Trophoblast cell (in vitro differentiated cells and primary cell): Measurements from ENCODE around the gene MAP2K6.

Source experiments
- DNase-seq, 2 donors: peaks; one replicate each; pipeline ENCODE4 v3.0.0-alpha.2; 2016
- H2AFZ ChIP-seq: 2 replicates; pipeline ENCODE4 v1.6.1; 2013; ENCODE audit warnings: low read length, moderate library complexity, mild to moderate bottlenecking; ENCODE audit not compliant: insufficient read depth, poor library complexity
- H2AK5ac ChIP-seq: 2 replicates; pipeline ENCODE4 v1.6.1; 2013; ENCODE audit warnings: mild to moderate bottlenecking, low read length
- H2BK120ac ChIP-seq: 2 replicates; pipeline ENCODE4 v1.6.1; 2013; ENCODE audit warnings: low read length, mild to moderate bottlenecking, moderate library complexity; ENCODE audit not compliant: insufficient read depth, poor library complexity
- H2BK12ac ChIP-seq: 2 replicates; pipeline ENCODE4 v1.6.1; 2013; ENCODE audit warnings: mild to moderate bottlenecking, low read length, moderate library complexity
- H2BK5ac ChIP-seq: 2 replicates; pipeline ENCODE4 v1.6.1; 2013; ENCODE audit warnings: low read length, low read depth, moderate library complexity, mild to moderate bottlenecking; ENCODE audit not compliant: poor library complexity
- H3K14ac ChIP-seq: 2 replicates; pipeline ENCODE4 v1.6.1; 2013; ENCODE audit warnings: mild to moderate bottlenecking, low read length
- H3K18ac ChIP-seq: 2 replicates; pipeline ENCODE4 v1.6.1; 2013; ENCODE audit warnings: mild to moderate bottlenecking, low read length
- H3K23ac ChIP-seq: 2 replicates; pipeline ENCODE4 v1.6.1; 2013; ENCODE audit warnings: low read length
- H3K27ac ChIP-seq: 2 replicates; pipeline ENCODE4 v1.5.1; 2013; ENCODE audit warnings: low read depth, mild to moderate bottlenecking, inconsistent platforms, low read length, moderate library complexity
- H3K27me3 ChIP-seq: 2 replicates; pipeline ENCODE4 v1.6.1; 2013; ENCODE audit warnings: inconsistent platforms, mild to moderate bottlenecking, low read length, moderate library complexity; ENCODE audit not compliant: insufficient read depth
- H3K36me3 ChIP-seq, 2 experiments: 1 replicate in 1 of 2; 2 replicates in 1 of 2; pipeline ENCODE4 v1.6.1; 2013; ENCODE audit warnings: low read length in 2 of 2, mild to moderate bottlenecking in 2 of 2, moderate library complexity in 1 of 2; ENCODE audit not compliant: insufficient read depth in 2 of 2, control insufficient read depth in 1 of 2
- H3K4ac ChIP-seq: 2 replicates; pipeline ENCODE4 v1.6.1; 2013; ENCODE audit warnings: low read depth, mild to moderate bottlenecking, low read length, moderate library complexity
- H3K4me1 ChIP-seq, 2 experiments: 1 replicate in 1 of 2; 2 replicates in 1 of 2; pipeline ENCODE4 v1.6.1; 2013; ENCODE audit warnings: low read length in 2 of 2, mild to moderate bottlenecking in 2 of 2, moderate library complexity in 1 of 2; ENCODE audit not compliant: insufficient read depth in 2 of 2, control insufficient read depth in 1 of 2
- H3K4me2 ChIP-seq: 2 replicates; pipeline ENCODE4 v1.6.1; 2013; ENCODE audit warnings: inconsistent platforms, mild to moderate bottlenecking, low read length, moderate library complexity
- H3K4me3 ChIP-seq: 2 replicates; pipeline ENCODE4 v1.5.1; 2013; ENCODE audit warnings: mild to moderate bottlenecking, low read depth, low read length, inconsistent platforms
- H3K79me1 ChIP-seq: one replicate; pipeline ENCODE4 v1.6.1; 2013; ENCODE audit warnings: low read length
- H3K79me2 ChIP-seq: 2 replicates; pipeline ENCODE4 v1.6.1; 2013; ENCODE audit warnings: low read length, mild to moderate bottlenecking; ENCODE audit not compliant: control insufficient read depth, insufficient read depth, poor library complexity
- H3K9ac ChIP-seq: 2 replicates; pipeline ENCODE4 v1.6.1; 2013; ENCODE audit warnings: mild to moderate bottlenecking, low read length
- H3K9me3 ChIP-seq: 2 replicates; pipeline ENCODE4 v1.6.1; 2013; ENCODE audit warnings: low read depth, mild to moderate bottlenecking, control low read depth, inconsistent platforms, low read length; ENCODE audit not compliant: insufficient read depth
- H4K12ac ChIP-seq: 2 replicates; pipeline ENCODE4 v1.6.1; 2013; ENCODE audit warnings: low read depth, mild to moderate bottlenecking, low read length, moderate library complexity
- H4K8ac ChIP-seq: 2 replicates; pipeline ENCODE4 v1.6.1; 2013; ENCODE audit warnings: low read depth, mild to moderate bottlenecking, low read length, moderate library complexity
- H4K91ac ChIP-seq: one replicate; pipeline ENCODE4 v1.6.1; 2013; ENCODE audit warnings: low read depth, mild to moderate bottlenecking, low read length, moderate library complexity
- WGBS: extraction: QIAGEN DNeasy Blood & Tissue Kit; methylation state at CpG from one replicate; pipeline ENCODE4 v1.1.7; 2013; ENCODE audit warnings: missing lambda C conversion rate; ENCODE audit not compliant: insufficient read length, insufficient coverage; ENCODE audit errors: extremely low coverage; 5-methylcytosine and 5-hydroxymethylcytosine counted together

The MAP2K6 gene

DNA sequence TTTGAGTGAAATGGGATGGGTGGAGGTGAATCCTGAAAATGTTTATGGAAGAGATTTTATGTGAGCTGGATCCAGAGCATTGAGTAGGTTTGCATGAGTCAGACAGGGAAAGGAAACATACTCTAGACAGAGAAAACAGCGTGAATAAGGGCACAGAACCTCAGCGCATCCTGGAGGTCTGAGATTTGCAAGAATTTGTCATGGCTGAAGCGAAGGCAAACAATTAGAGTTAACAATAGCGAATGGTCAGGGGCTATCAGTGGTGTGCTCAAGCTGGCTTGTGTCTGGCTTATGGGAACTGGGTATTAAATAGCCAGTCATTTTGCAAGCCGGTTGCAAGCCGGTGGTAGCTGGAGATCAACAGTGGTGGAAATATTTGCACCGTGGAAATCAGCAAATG is 36.4 kb downstream of the MAP2K6 start:
- no CpG with 5 or more reads among the region's 7 CpGs for WGBS
- Histone ChIP-seq H3K79me2 (no peaks in the 10 kb centered on the region), H3K36me3 (no peaks in the 10 kb centered on the region), H3K4me2 (no peak overlapping the region), H3K23ac (no peak overlapping the region), H3K14ac (no peak overlapping the region), H3K18ac (no peak overlapping the region), H2AFZ (no peak overlapping the region), H4K91ac (no peak overlapping the region), H4K12ac (no peak overlapping the region), H3K4ac (no peak overlapping the region), H2BK120ac (no peak overlapping the region), H3K27me3 (no peaks in the 10 kb centered on the region), H2AK5ac (no peak overlapping the region), H3K4me3 (no peak overlapping the region), H3K4me1 (peaks cover 7 to 14% of the 10 kb centered on the region in 2 experiments), H2BK5ac (no peak overlapping the region), H4K8ac (no peak overlapping the region), H2BK12ac (no peak overlapping the region), H3K9ac (no peak overlapping the region), H3K79me1 (no peaks in the 10 kb centered on the region), H3K9me3 (no peaks in the 10 kb centered on the region), H3K27ac (no peak overlapping the region)
- no peak for DNase-seq

DNA sequence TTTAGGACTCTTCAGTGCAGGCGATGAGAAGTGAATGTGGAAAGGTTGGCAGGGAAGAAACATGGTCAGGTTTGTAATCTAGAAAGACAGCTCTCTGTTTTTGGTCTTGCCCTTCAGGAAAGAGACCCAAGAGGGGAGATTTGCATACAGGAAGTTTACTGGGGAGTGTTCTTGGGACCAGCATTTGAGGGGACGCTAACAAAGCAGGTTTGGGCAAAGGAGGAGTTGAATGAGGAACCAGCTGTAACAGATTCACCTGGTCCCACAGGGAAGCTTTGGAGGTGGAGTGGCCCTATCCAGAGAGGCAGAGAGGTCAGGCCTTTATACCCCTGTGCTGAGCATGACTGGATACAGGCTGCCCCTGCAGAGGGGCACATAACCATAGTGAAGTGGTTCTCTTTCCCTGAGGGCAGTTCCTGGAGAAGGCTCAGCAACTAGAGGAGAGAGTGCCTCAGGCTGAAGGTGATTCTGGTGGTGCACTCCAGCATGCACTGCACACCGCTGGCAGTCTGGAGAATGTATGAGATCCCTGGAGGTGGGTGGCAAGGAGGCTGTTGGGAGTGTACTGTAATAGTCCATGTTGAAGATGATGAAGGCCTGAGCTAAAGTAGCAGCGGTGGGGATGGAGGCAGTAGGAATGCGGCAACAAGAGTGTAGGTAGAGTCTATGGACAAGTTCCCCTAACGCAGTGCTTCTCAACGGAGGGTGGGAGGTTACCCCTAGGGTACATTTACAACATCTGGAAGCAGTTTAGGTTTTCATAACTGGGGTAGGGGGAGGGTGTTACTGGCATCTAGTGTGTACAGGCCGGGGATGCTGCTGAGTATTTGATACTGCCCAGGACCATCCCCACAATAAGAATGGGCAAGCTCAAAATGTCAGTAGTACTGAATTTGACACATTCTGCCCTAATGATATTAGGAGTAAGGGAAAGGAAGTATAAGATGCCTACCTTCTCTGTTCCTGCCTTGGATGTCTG is 37.2 kb downstream of the MAP2K6 start:
- no CpG with 5 or more reads among the region's 8 CpGs for WGBS
- H4K12ac ChIP-seq: no peak overlapping the region
- no peak for DNase-seq

DNA sequence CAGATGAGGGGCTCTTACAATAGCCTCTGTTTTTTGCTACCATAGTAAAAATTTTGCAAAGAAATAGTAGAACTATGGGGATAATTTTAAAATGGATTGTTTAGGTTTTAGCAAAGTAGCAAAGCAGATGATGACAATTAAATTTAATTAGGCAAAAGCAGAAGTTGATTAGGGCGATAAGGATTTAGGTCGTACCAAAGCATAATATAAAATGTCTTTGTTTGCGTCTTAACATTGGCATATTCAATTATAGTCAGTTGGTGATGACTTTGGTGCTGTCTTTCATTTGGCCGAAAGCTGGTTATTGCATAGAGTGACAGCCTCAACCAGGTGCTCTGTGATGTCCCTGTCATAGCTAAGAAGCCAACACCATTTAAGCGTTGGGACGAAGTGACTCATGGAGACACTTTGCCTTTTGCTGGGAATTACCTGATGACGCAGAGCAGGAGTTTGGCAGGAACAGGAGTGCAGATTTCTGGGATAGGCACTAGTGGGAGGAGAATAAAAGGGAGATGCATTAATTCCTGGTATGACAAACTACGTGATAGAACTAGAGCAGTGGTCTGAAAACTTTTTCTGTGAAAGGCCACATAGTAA is 38.3 kb downstream of the MAP2K6 start:
- Histone ChIP-seq H3K9me3 (no peaks in the 10 kb centered on the region), H3K27ac (no peak overlapping the region), H3K36me3 (no peaks in the 10 kb centered on the region), H3K23ac (no peak overlapping the region), H3K4me2 (no peak overlapping the region), H4K12ac (no peak overlapping the region), H3K9ac (no peak overlapping the region), H3K4me1 (peaks cover 9 to 14% of the 10 kb centered on the region in 2 experiments), H4K8ac (no peak overlapping the region), H3K27me3 (no peaks in the 10 kb centered on the region), H3K14ac (no peak overlapping the region), H3K4me3 (no peak overlapping the region), H2AFZ (no peak overlapping the region), H2BK12ac (no peak overlapping the region), H2AK5ac (no peak overlapping the region), H2BK120ac (no peak overlapping the region), H4K91ac (no peak overlapping the region), H3K79me2 (no peaks in the 10 kb centered on the region), H3K18ac (no peak overlapping the region), H2BK5ac (no peak overlapping the region), H3K4ac (no peak overlapping the region), H3K79me1 (no peaks in the 10 kb centered on the region)
- peak; percentile 24 to 61 for DNase-seq
- no CpG with 5 or more reads among the region's 8 CpGs for WGBS

More for the DNA sequence above, 37.2 kb downstream of the MAP2K6 start:
- Histone ChIP-seq H3K4me3 (no peak overlapping the region), H4K8ac (no peak overlapping the region), H3K18ac (no peak overlapping the region), H3K79me2 (no peaks in the 10 kb centered on the region), H3K14ac (no peak overlapping the region), H3K9me3 (no peaks in the 10 kb centered on the region), H2AFZ (no peak overlapping the region), H3K4me2 (no peak overlapping the region), H4K91ac (no peak overlapping the region), H3K4me1 (peaks cover 7 to 14% of the 10 kb centered on the region in 2 experiments), H3K36me3 (no peaks in the 10 kb centered on the region), H2BK12ac (no peak overlapping the region), H3K27ac (no peak overlapping the region), H2BK120ac (no peak overlapping the region), H3K79me1 (no peaks in the 10 kb centered on the region), H3K23ac (no peak overlapping the region), H2BK5ac (no peak overlapping the region), H3K4ac (no peak overlapping the region), H2AK5ac (no peak overlapping the region), H3K27me3 (no peaks in the 10 kb centered on the region), H3K9ac (no peak overlapping the region)

DNA sequence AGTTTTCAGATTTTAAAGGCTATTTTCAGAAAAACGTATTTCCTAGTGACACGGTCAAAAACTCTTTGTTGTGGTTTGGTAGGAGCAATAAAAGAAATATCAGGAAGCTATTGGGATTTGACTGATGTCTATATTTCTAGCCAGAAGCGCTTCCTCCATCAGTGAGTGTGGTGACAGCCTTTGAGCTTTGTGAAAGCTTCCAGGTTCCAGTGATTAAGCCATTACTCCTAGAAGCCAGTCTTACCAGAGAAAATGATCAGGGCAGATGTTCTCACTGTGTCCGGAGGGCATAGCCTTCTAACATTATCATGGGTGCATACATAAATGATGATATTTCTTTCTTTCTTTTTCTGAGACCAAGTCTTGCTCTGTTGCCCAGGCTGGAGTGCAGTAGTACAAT is 39.6 kb downstream of the MAP2K6 start:
- no peak overlapping the region for H3K4me2 ChIP-seq
- H3K4me1 ChIP-seq: peaks cover 11 to 18% of the 10 kb centered on the region in 2 experiments
- H3K14ac ChIP-seq: no peak overlapping the region
- H4K12ac ChIP-seq: no peak overlapping the region
- no peak overlapping the region for H2BK5ac ChIP-seq
- DNase-seq: no peak
- no peaks in the 10 kb centered on the region for H3K27me3 ChIP-seq
- no peak overlapping the region for H2AFZ ChIP-seq
- no peak overlapping the region for H2BK120ac ChIP-seq
- H4K8ac ChIP-seq: no peak overlapping the region
- no peaks in the 10 kb centered on the region for H3K79me2 ChIP-seq
- H3K4ac ChIP-seq: no peak overlapping the region
- no peak overlapping the region for H3K9ac ChIP-seq
- no peaks in the 10 kb centered on the region for H3K79me1 ChIP-seq
- no peak overlapping the region for H2BK12ac ChIP-seq
- H3K27ac ChIP-seq: no peak overlapping the region
- no peak overlapping the region for H3K23ac ChIP-seq
- no peak overlapping the region for H2AK5ac ChIP-seq
- no peak overlapping the region for H3K4me3 ChIP-seq
- no peaks in the 10 kb centered on the region for H3K36me3 ChIP-seq
- H3K18ac ChIP-seq: no peak overlapping the region
- H4K91ac ChIP-seq: no peak overlapping the region
- WGBS: no CpG with 5 or more reads among the region's 4 CpGs
- H3K9me3 ChIP-seq: no peaks in the 10 kb centered on the region
